IPS DF 6.9 (cell line): ENCODE measurements around the gene PANK4.

Experiments
- DNase-seq: peaks from one replicate; pipeline ENCODE4 v3.0.0-alpha.2; 2013; ENCODE audit warnings: low read depth, low spot score
- H3K27ac ChIP-seq: one replicate; pipeline ENCODE4 v1.5.1; 2013; ENCODE audit warnings: low read length, control low read depth
- H3K27me3 ChIP-seq: 2 replicates; pipeline ENCODE4 v1.6.1; 2013; ENCODE audit warnings: mild to moderate bottlenecking, low read length; ENCODE audit not compliant: control insufficient read depth, insufficient read depth
- H3K36me3 ChIP-seq: 2 replicates; pipeline ENCODE4 v1.6.1; 2013; ENCODE audit warnings: low read length; ENCODE audit not compliant: control insufficient read depth, insufficient read depth
- H3K4me1 ChIP-seq: 2 replicates; pipeline ENCODE4 v1.6.1; 2013; ENCODE audit warnings: low read length; ENCODE audit not compliant: control insufficient read depth, insufficient read depth
- H3K4me3 ChIP-seq: 2 replicates; pipeline ENCODE4 v1.5.1; 2013; ENCODE audit warnings: mild to moderate bottlenecking, low read length
- H3K9me3 ChIP-seq: 2 replicates; pipeline ENCODE4 v1.6.1; 2013; ENCODE audit warnings: low read length, inconsistent platforms; ENCODE audit not compliant: control insufficient read depth, insufficient read depth
- WGBS: extraction: QIAGEN DNeasy Blood & Tissue Kit; methylation state at CpG from one replicate; pipeline ENCODE4 v1.1.7; 2013; ENCODE audit warnings: mixed read lengths, missing lambda C conversion rate; ENCODE audit not compliant: insufficient read length, insufficient coverage; 5-methylcytosine and 5-hydroxymethylcytosine counted together

The PANK4 gene

GRCh38 chr1:2503554-2504224 lies 22.7 kb downstream of the PANK4 start:
- no peak for DNase-seq
- Histone ChIP-seq H3K9me3 (no peaks in the 10 kb centered on the region), H3K27ac (no peak overlapping the region), H3K36me3 (peaks cover 2% of the 10 kb centered on the region), H3K4me1 (no peaks in the 10 kb centered on the region), H3K27me3 (no peaks in the 10 kb centered on the region), H3K4me3 (no peak overlapping the region)
- WGBS = no CpG with 5 or more reads among the region's 42 CpGs

GRCh38 chr1:2502661-2503553 lies 23.5 kb downstream of the PANK4 start:
- Histone ChIP-seq H3K9me3 (no peaks in the 10 kb centered on the region), H3K27ac (no peak overlapping the region), H3K27me3 (no peaks in the 10 kb centered on the region), H3K4me3 (no peak overlapping the region), H3K36me3 (no peaks in the 10 kb centered on the region), H3K4me1 (no peaks in the 10 kb centered on the region)
- no peak for DNase-seq
- no CpG with 5 or more reads among the region's 36 CpGs for WGBS

GRCh38 chr1:2502210-2502609 lies 24.2 kb downstream of the PANK4 start:
- H3K4me3 ChIP-seq = no peak overlapping the region
- no peaks in the 10 kb centered on the region; the same call in 1 of the 2 replicates for H3K36me3 ChIP-seq
- no peaks in the 10 kb centered on the region for H3K4me1 ChIP-seq
- H3K9me3 ChIP-seq = no peaks in the 10 kb centered on the region
- no peak for DNase-seq
- no CpG with 5 or more reads among the region's 34 CpGs for WGBS
- H3K27me3 ChIP-seq = no peaks in the 10 kb centered on the region
- H3K27ac ChIP-seq = no peak overlapping the region

GRCh38 chr1:2501820-2502119 lies 24.6 kb downstream of the PANK4 start:
- no peak for DNase-seq
- no peaks in the 10 kb centered on the region; the same call in 1 of the 2 replicates for H3K36me3 ChIP-seq
- no peak overlapping the region for H3K4me3 ChIP-seq
- WGBS = no CpG with 5 or more reads among the region's 7 CpGs
- H3K9me3 ChIP-seq = no peaks in the 10 kb centered on the region
- no peaks in the 10 kb centered on the region for H3K27me3 ChIP-seq
- H3K27ac ChIP-seq = no peak overlapping the region
- H3K4me1 ChIP-seq = no peaks in the 10 kb centered on the region

- no CpG with 5 or more reads among the region's 28 CpGs for WGBS
- no peak for DNase-seq
- Histone ChIP-seq H3K27ac (no peak overlapping the region), H3K4me1 (no peaks in the 10 kb centered on the region), H3K27me3 (no peaks in the 10 kb centered on the region), H3K4me3 (no peak overlapping the region), H3K36me3 (no peaks in the 10 kb centered on the region; the same call in 1 of the 2 replicates), H3K9me3 (no peaks in the 10 kb centered on the region)
Measured at GRCh38 chr1:2501041-2501819, 25.2 kb downstream of the PANK4 start.

DNA sequence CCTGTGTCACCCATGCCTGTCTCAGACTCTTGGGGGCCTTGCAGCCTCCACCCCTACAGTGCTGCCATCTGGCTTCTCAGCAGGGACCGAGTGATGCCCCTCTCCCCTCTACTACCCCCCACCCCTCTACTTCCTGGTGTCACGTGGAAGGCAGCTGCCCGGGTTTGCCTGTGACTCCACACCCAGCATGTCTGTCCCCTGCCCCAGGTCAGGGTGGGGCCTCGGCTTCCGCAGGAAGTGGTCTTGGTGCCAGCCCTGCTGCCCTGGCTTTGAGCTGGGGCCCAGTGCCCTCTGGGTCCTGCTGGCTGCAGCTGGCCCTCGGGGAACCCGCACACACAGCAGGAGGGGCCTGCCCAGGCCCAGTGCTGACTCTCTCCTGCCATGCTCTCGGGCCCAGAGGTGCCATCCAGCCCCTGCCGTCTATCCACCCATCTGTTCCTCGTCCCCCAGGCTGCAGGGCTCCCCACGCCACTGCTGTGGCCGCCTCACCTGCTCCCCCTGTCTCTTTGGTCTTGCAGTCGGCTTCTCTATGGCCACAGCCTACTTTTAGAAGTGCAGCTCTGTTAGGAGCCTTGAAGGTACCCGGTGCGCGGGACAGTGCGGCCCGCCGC lies 26.3 kb downstream of the PANK4 start:
- Histone ChIP-seq H3K9me3 (no peaks in the 10 kb centered on the region), H3K36me3 (no peaks in the 10 kb centered on the region; the same call in 1 of the 2 replicates), H3K27ac (no peak overlapping the region), H3K4me3 (no peak overlapping the region), H3K27me3 (no peaks in the 10 kb centered on the region), H3K4me1 (no peaks in the 10 kb centered on the region)
- DNase-seq = no peak
- no CpG with 5 or more reads among the region's 19 CpGs for WGBS

DNA sequence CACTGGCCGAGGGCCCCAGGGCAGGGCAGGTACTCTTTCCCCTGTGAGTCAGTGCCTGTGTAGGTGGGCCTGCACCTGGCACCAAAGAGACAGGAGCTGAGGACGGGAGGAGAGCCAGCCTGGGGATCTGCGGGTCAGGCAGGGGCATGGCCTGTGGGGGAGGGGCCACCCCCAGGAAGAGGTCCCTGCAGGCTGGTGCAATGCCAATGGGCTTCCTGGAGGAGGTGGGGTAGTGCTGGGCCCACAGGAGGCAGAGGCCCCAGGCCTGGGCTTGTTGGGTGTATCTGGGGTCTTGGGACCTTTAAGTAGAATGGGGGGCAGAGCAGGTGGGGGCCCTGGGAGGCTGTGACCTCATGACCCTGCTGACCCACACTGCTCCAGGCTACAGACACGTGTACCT lies 27.1 kb downstream of the PANK4 start:
- Histone ChIP-seq H3K9me3 (no peaks in the 10 kb centered on the region), H3K36me3 (no peaks in the 10 kb centered on the region; the same call in 1 of the 2 replicates), H3K27ac (no peak overlapping the region), H3K4me3 (no peak overlapping the region), H3K4me1 (no peaks in the 10 kb centered on the region), H3K27me3 (no peaks in the 10 kb centered on the region)
- no CpG with 5 or more reads among the region's 4 CpGs for WGBS
- DNase-seq = no peak

DNA sequence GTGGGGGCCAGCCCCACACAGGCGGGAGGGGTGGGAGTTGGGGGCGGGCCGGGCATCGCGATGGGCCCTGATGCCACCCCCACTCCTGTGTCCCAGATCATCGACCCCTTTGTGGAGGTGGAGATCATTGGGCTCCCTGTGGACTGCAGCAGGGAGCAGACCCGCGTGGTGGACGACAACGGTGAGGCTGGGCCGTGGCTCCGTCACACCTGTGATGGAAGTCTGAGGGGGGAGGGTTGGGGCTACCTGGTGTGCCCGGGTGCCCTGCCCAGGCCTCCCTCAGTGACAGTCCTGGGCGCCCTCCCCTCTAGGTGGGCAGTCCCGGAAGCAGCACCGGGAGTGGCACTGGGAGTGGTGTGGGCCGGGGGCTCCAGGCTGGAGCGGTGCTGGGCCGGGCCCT lies 27.7 kb downstream of the PANK4 start:
- H3K27me3 ChIP-seq = no peaks in the 10 kb centered on the region
- no peak overlapping the region for H3K4me3 ChIP-seq
- WGBS = no CpG with 5 or more reads among the region's 19 CpGs
- no peaks in the 10 kb centered on the region for H3K4me1 ChIP-seq
- H3K36me3 ChIP-seq = no peaks in the 10 kb centered on the region; the same call in 1 of the 2 replicates
- no peaks in the 10 kb centered on the region for H3K9me3 ChIP-seq
- no peak for DNase-seq
- H3K27ac ChIP-seq = no peak overlapping the region

DNA sequence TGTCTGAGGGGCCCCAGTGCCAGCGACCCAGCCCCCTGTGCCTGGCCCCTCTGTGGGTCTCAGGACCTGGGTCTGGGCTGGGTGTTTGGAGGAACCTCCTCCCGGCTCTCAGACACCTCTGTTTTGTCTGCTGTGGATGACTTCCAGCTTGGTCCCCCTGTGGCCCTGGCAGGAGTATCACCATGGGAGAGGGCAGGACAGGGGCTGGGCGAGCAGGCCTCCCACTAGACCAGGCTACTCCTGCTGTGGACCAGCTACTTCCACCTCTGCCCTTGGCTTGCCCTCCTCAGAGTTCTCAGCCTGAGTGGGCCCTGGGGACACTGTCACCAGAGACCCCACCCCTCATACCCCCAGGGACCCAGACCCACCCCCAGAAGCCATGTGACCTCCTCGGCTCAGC lies 28.5 kb downstream of the PANK4 start:
- no peaks in the 10 kb centered on the region for H3K9me3 ChIP-seq
- H3K27me3 ChIP-seq = no peaks in the 10 kb centered on the region
- no peak for DNase-seq
- H3K4me3 ChIP-seq = no peak overlapping the region
- no peak overlapping the region for H3K27ac ChIP-seq
- no CpG with 5 or more reads among the region's 4 CpGs for WGBS
- no peaks in the 10 kb centered on the region for H3K4me1 ChIP-seq
- no peaks in the 10 kb centered on the region; the same call in 1 of the 2 replicates for H3K36me3 ChIP-seq

- no CpG with 5 or more reads among the region's 26 CpGs for WGBS
- no peak overlapping the region for H3K4me3 ChIP-seq
- no peaks in the 10 kb centered on the region for H3K9me3 ChIP-seq
- H3K27me3 ChIP-seq = no peaks in the 10 kb centered on the region
- no peaks in the 10 kb centered on the region; the same call in 1 of the 2 replicates for H3K36me3 ChIP-seq
- DNase-seq = no peak
- no peak overlapping the region for H3K27ac ChIP-seq
- no peaks in the 10 kb centered on the region for H3K4me1 ChIP-seq
Measured at GRCh38 chr1:2496746-2497145, 29.6 kb downstream of the PANK4 start.
